Bladder microvascular endothelial cell (primary cell): ENCODE results near the gene DTWD2. TPM values are rescaled to one million over a fixed set of nuclear protein-coding genes. Genes with fewer than 3 reads are reported as not detected.

Source experiments
- total RNA-seq: library from RNA; depleted of rRNA; stranded (reverse); fragments of >200 nt; gene quantifications from 2 replicates; pipeline ENCODE4 v1.2.3, GENCODE V29; 2014

Gene DTWD2, protein sequence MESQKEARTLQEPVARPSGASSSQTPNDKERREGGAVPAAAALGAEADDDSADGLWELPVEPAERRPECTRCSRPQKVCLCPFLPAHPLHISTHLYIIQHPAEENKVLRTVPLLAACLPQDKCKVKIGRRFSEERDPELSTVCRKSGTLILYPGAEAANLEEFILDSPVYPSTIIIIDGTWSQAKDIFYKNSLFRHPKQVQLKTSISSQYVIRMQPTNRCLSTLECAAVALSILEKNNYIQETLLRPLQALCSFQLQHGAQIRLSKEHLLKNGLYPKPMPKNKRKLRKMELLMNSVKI
- total RNA-seq, result 0.81 and 3.2 TPM in 2 replicates

DNA sequence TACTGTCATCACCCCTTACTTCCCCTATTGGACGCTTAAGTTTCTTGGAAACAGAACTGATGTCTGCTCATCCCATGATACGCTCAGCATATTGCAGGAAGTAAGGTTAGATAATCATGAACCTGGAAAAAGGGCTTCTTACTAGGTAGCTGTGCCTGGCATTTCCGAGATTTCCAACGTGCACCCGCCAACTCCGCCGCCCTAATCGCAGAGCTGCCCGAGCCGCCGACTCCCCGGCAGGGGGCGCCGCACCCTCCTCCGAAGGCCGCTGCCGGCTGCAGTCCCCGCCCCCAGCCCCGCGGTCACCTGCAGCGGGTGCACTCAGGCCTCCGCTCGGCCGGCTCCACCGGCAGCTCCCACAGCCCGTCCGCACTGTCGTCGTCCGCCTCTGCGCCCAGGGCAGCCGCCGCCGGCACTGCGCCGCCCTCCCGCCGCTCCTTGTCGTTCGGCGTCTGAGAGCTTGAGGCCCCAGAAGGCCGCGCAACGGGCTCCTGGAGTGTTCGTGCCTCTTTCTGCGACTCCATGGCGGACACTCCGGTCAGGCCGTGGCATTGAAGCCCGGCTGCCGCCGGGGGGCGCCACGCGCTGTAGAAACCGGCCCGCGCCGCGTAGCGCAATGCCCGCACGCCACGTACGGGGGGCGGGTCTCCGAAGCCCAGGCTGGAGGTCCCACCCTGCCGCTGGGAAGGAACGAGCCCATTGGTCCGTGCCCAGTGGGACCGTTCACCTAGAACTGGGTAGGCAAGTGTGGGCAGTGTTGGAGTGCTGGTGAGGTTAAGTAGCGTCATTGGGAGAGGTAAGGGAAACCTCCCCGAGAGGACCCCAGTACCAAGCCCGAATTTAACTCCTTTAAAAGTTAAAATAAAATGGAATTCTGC lies at the start of gene DTWD2:
TSS of gene DTWD2 (minus strand) at position 560 of the 878 bp plus-strand sequence. CDS start at position 524, 36 bp downstream.

Other genes with a start within 250 kb of the DTWD2 start
- gene DMXL1, start 82.5 kb upstream of the DTWD2 start, total RNA-seq, result 17.6 and 39.3 TPM in 2 replicates